T-helper 1 cell treated with Interleukin-12 subunit alpha and Interleukin-12 subunit beta and Interleukin-4 antibody, amounts not matched to agents 30 μg/mL and 1 μg/mL, for 36 hours (primary cell): ENCODE measurements around the gene TMEM87B.

Source experiments
- H3K27ac Mint-ChIP-seq: one replicate; pipeline ENCODE4 v1.8.0; 2021; ENCODE audit warnings: mild to moderate bottlenecking, mixed read lengths
- H3K27me3 Mint-ChIP-seq: one replicate; pipeline ENCODE4 v1.8.0; 2021; ENCODE audit warnings: low read depth, mixed read lengths
- H3K36me3 Mint-ChIP-seq: one replicate; pipeline ENCODE4 v1.8.0; 2021; ENCODE audit warnings: low read depth, mixed read lengths
- H3K4me1 Mint-ChIP-seq: one replicate; pipeline ENCODE4 v1.8.0; 2021; ENCODE audit warnings: low read depth, mixed read lengths
- H3K4me3 Mint-ChIP-seq: one replicate; pipeline ENCODE4 v1.8.0; 2021; ENCODE audit warnings: mild to moderate bottlenecking, moderate library complexity, mixed read lengths
- H3K9me3 Mint-ChIP-seq: one replicate; pipeline ENCODE4 v1.8.0; 2021; ENCODE audit warnings: mixed read lengths

Gene TMEM87B, protein sequence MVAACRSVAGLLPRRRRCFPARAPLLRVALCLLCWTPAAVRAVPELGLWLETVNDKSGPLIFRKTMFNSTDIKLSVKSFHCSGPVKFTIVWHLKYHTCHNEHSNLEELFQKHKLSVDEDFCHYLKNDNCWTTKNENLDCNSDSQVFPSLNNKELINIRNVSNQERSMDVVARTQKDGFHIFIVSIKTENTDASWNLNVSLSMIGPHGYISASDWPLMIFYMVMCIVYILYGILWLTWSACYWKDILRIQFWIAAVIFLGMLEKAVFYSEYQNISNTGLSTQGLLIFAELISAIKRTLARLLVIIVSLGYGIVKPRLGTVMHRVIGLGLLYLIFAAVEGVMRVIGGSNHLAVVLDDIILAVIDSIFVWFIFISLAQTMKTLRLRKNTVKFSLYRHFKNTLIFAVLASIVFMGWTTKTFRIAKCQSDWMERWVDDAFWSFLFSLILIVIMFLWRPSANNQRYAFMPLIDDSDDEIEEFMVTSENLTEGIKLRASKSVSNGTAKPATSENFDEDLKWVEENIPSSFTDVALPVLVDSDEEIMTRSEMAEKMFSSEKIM

GRCh38 chr2:112054847-112055729 is at the start of gene TMEM87B:
TMEM87B (plus strand) TSS chr2:112055269; CDS start chr2:112055592, 323 bp downstream.
- Mint-ChIP-seq H3K9me3 (no peaks in the 10 kb centered on the region), H3K4me3 (peak within 1 kb of the TSS; percentile 97), H3K27me3 (no peaks in the 10 kb centered on the region), H3K27ac (peak within 1 kb of the TSS; percentile 99), H3K36me3 (peaks cover 13% of the 10 kb centered on the region), H3K4me1 (peaks cover 34% of the 10 kb centered on the region)

DNA sequence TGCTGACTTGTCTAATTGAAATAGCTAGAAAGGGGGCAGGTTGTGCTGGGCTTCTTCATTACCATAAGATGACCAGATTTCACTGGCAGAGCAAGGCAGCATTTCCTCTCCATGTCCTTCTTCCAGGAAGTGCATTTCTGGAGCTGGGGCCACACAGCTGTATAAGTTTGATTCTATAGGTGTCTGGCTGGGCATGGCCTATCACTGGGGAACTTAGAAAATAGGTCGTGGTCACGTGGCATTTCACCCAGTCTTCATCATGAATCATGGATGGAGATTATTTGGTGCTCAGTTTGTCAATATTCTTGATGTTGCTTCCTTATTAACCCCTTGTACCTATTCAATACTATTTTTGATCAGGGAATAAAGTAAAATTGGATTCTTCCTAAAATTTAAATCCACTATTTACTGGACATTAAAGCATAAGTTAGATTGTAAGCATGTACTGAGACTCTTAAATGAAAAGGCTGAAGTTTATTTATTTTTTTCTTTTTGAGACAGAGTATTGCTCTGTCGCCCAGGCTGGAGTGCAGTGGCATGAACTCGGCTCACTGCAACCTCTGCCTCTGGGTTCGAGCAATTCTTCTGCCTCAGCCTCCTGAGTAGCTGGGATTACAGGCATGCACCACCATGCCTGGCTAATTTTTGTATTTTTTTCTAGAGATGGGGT is 49.5 kb upstream of the TMEM87B start:
- peaks cover 9% of the 10 kb centered on the region for H3K27me3 Mint-ChIP-seq
- peaks cover 1% of the 10 kb centered on the region for H3K9me3 Mint-ChIP-seq
- peaks cover 6% of the 10 kb centered on the region for H3K4me1 Mint-ChIP-seq
- no peaks in the 10 kb centered on the region for H3K36me3 Mint-ChIP-seq
- no peak overlapping the region for H3K27ac Mint-ChIP-seq
- no peak overlapping the region for H3K4me3 Mint-ChIP-seq

- Mint-ChIP-seq H3K27ac (no peak overlapping the region), H3K4me3 (no peak overlapping the region), H3K36me3 (no peaks in the 10 kb centered on the region), H3K27me3 (peaks cover 9% of the 10 kb centered on the region), H3K4me1 (peaks cover 3% of the 10 kb centered on the region), H3K9me3 (no peaks in the 10 kb centered on the region)
These were observed 49.0 kb upstream of the TMEM87B start for GRCh38 chr2:112006076-112006410.

DNA sequence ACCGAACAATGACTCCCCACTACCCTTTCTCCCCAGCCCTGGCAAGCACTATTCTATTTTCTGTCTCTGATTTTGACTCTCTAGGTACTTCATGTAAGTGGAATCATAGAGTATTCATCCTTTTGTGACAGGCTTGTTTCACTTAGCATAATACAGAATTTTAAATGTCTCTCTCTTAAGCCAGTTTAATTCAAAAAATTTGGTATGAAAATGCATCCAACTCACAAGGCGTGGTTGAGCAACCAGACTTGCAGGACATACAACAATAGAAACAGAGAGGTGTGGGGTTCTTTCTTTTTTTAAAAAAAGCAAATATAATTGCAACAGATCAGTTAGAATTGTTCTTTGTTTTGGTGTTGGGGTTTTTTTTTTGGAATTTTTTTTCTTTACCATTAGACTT is 47.6 kb upstream of the TMEM87B start:
- H3K9me3 Mint-ChIP-seq = no peaks in the 10 kb centered on the region
- H3K4me1 Mint-ChIP-seq = no peaks in the 10 kb centered on the region

GRCh38 chr2:112008910-112009485 is 46.1 kb upstream of the TMEM87B start:
- H3K36me3 Mint-ChIP-seq = no peaks in the 10 kb centered on the region
- H3K27me3 Mint-ChIP-seq = peaks cover 9% of the 10 kb centered on the region
- H3K27ac Mint-ChIP-seq = no peak overlapping the region
- no peaks in the 10 kb centered on the region for H3K9me3 Mint-ChIP-seq
- no peak overlapping the region for H3K4me3 Mint-ChIP-seq
- no peaks in the 10 kb centered on the region for H3K4me1 Mint-ChIP-seq

More for the DNA sequence above, 47.6 kb upstream of the TMEM87B start:
- Mint-ChIP-seq H3K4me3 (no peak overlapping the region), H3K27ac (no peak overlapping the region), H3K36me3 (no peaks in the 10 kb centered on the region), H3K27me3 (peaks cover 9% of the 10 kb centered on the region)

- Mint-ChIP-seq H3K9me3 (no peaks in the 10 kb centered on the region), H3K4me1 (no peaks in the 10 kb centered on the region), H3K27ac (no peak overlapping the region), H3K27me3 (peaks cover 13% of the 10 kb centered on the region), H3K4me3 (no peak overlapping the region), H3K36me3 (no peaks in the 10 kb centered on the region)
These were observed 44.3 kb upstream of the TMEM87B start for GRCh38 chr2:112010751-112011150.

DNA sequence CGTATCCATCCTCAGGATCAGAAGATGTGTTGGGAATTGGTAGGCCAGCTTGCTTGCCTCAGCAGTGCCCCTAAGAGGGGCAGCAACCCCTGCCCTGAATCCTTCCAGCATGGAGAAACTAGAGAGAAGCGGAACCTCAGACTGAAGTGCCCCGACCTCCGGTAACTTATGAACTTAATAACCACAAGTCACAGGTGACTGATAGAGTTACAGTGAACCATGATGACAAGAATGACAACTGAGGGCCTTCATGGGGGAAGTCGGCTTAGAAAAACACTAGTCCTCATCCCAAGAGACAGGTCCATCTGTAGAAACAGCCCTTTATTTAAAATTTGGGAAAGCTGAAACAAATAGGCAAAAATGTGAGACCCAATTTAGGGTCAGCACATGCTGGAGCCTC is 42.5 kb upstream of the TMEM87B start:
- Mint-ChIP-seq H3K4me3 (no peak overlapping the region), H3K4me1 (no peaks in the 10 kb centered on the region), H3K27ac (no peak overlapping the region), H3K27me3 (peaks cover 23% of the 10 kb centered on the region), H3K9me3 (no peaks in the 10 kb centered on the region), H3K36me3 (no peaks in the 10 kb centered on the region)

GRCh38 chr2:112018846-112019245 is 36.2 kb upstream of the TMEM87B start:
- Mint-ChIP-seq H3K4me1 (no peaks in the 10 kb centered on the region), H3K9me3 (no peaks in the 10 kb centered on the region), H3K4me3 (no peak overlapping the region), H3K27ac (no peak overlapping the region), H3K27me3 (peaks cover 24% of the 10 kb centered on the region), H3K36me3 (no peaks in the 10 kb centered on the region)

DNA sequence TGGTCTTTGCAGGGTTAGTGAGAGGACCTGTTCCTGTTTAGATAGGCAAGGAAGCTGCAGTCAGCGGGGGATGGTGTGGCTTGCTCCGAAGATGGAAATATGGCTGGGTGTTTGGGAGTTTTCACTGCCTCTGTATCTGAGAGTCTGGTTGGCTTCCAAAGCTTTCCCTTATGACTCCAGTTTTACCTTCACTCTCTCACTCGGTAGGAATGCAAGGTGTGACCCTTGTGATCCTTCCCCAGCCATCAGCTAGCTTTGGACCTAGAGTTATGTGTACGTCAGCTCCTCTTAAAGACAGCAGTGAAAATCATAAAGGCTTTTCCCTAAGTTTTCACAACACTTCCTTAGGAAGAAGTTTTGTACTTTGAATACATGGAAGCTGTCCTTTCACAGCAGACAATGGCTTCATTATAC is 35.5 kb upstream of the TMEM87B start:
- Mint-ChIP-seq H3K9me3 (no peaks in the 10 kb centered on the region), H3K27me3 (peaks cover 24% of the 10 kb centered on the region), H3K4me3 (no peak overlapping the region), H3K27ac (no peak overlapping the region), H3K36me3 (no peaks in the 10 kb centered on the region), H3K4me1 (no peaks in the 10 kb centered on the region)

GRCh38 chr2:112020561-112020960 is 34.5 kb upstream of the TMEM87B start:
- no peaks in the 10 kb centered on the region for H3K4me1 Mint-ChIP-seq
- no peak overlapping the region for H3K4me3 Mint-ChIP-seq
- no peak overlapping the region for H3K27ac Mint-ChIP-seq
- H3K27me3 Mint-ChIP-seq = peaks cover 20% of the 10 kb centered on the region
- H3K36me3 Mint-ChIP-seq = no peaks in the 10 kb centered on the region
- H3K9me3 Mint-ChIP-seq = no peaks in the 10 kb centered on the region

GRCh38 chr2:112021290-112021689 is 33.8 kb upstream of the TMEM87B start:
- Mint-ChIP-seq H3K9me3 (no peaks in the 10 kb centered on the region), H3K36me3 (no peaks in the 10 kb centered on the region), H3K4me3 (no peak overlapping the region), H3K27ac (no peak overlapping the region), H3K27me3 (peaks cover 20% of the 10 kb centered on the region), H3K4me1 (no peaks in the 10 kb centered on the region)

DNA sequence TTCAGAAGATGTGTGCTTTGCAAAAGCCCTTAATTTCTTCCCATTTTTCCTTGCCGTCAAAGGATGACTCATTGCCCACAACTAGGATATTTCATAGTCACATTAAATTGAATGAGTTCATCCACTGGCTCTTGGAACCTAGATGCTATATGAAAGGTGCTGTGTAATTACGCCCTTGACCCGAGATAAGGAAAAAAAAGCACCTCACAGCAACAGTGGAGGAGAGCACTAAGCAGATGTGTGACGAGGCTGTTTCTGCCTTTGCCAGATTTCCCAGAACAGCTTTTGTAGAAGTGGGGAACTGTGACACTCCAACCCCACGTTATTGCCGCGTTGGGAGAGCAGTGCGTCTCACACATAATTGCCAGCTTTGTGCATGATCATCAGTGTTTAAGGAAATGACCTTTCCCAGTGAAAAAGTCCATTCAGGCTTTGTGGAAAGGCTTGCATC is 33.3 kb upstream of the TMEM87B start:
- Mint-ChIP-seq H3K27me3 (peaks cover 15% of the 10 kb centered on the region), H3K4me3 (no peak overlapping the region), H3K9me3 (no peaks in the 10 kb centered on the region), H3K27ac (no peak overlapping the region), H3K36me3 (no peaks in the 10 kb centered on the region), H3K4me1 (no peaks in the 10 kb centered on the region)

DNA sequence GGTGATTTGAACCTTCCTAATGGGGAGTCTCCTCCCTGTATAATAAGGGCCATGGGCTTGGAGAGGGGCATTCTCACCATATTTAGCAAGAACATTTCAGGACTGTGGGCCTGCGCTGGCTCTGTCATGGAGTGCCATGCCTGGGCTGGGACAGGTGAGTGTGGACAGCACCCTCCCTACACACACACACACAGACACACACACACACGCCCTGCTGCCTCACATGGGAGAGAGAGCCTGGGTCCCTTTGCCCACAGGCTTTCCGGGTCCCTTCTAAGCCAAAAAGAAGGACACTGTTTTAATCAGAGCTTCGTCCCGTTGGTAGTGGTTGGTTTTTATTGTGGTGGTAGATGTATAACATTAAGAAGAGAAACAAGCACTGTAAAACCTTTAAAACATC is 31.4 kb upstream of the TMEM87B start:
- Mint-ChIP-seq H3K36me3 (no peaks in the 10 kb centered on the region), H3K9me3 (no peaks in the 10 kb centered on the region), H3K27ac (no peak overlapping the region), H3K4me3 (no peak overlapping the region), H3K4me1 (no peaks in the 10 kb centered on the region), H3K27me3 (peaks cover 5% of the 10 kb centered on the region)

GRCh38 chr2:112024231-112024630 is 30.8 kb upstream of the TMEM87B start:
- no peaks in the 10 kb centered on the region for H3K9me3 Mint-ChIP-seq
- no peak overlapping the region for H3K27ac Mint-ChIP-seq
- H3K27me3 Mint-ChIP-seq = peaks cover under 1% of the 10 kb centered on the region
- H3K36me3 Mint-ChIP-seq = no peaks in the 10 kb centered on the region
- H3K4me1 Mint-ChIP-seq = no peaks in the 10 kb centered on the region
- H3K4me3 Mint-ChIP-seq = no peak overlapping the region
